ENCODE results near the gene ANKLE1. TPM values are rescaled to one million over a fixed set of nuclear protein-coding genes. Genes with fewer than 3 reads are reported as not detected.

The ANKLE1 gene
- total and polyA plus RNA-seq, 10 of the 15 experiments (the other 5 are each of a cell fraction or from before 2014, with no cell fraction given), result 2.2 to 17.9 (median 10.9) TPM

DNA sequence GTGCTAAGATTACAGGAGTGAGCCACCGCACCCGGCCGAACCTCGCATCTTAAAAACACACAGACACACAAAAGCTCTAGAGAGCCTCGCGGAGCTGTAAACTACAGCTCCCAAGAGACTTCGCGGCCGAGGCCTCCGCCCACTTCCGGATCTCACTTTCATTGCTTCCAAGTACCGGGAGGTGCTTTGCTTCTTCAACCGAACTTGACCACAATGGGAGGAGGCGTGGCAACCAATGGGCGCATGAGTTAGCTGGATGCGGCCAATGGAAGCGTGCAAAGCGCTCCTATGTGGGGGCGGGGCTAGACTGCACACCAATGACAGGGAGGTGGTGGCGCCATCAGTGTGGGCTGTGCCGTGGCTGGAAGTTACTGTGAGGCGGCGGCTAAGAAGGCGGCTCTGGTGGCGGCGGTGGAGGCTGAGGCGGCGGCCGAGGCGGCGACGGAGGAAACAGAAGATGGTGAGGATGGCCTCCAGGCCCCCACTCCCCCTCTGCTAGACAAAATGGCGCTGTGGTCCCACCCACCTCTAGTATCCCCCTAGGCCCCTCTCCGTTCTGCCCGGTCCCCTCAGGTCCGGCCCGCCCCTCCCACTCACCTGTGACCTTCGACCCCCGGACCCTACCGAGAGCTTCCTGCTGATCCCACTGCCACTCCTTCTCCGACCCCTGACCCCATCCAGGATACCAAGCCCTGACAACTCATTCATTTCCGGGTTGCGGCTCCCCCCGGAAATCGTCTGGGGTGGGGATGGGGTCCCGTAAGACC lies 27.7 kb downstream of the ANKLE1 start, which contains the start of gene DDA1 (continued):
- TF ChIP-seq GABPA (IDR thresholded peaks at IDR 0.05; ENCODE audit: low read depth) (peak; percentile 91), RAD21 (IDR thresholded peaks at IDR 0.05; ENCODE audit: insufficient read depth, low read depth, low read length) (no peak), CEBPB (IDR thresholded peaks at IDR 0.05; ENCODE audit: borderline replicate concordance in 1 of 2, low read depth in 2 of 2, low read length in 2 of 2) (no peak), HCFC1 (IDR thresholded peaks at IDR 0.05; ENCODE audit: low read length) (peak; percentile 91), EZH2 (IDR thresholded peaks at IDR 0.05; ENCODE audit: borderline replicate concordance, control insufficient read depth, low read depth, low read length) (no peak), PAX8 (IDR thresholded peaks at IDR 0.05) (no peak), CHD2 (IDR thresholded peaks at IDR 0.05; ENCODE audit: borderline replicate concordance, low read depth, low read length) (peak; percentile 97), GATAD2B (conservative IDR thresholded peaks at IDR 0.05; ENCODE audit: low read depth) (0 out of 2 replicates have a peak, but pooled peaks have one; percentile 60), YY1 (IDR thresholded peaks at IDR 0.05; ENCODE audit: low read depth, low read length) (peak; percentile 89), FOXK2 (IDR thresholded peaks at IDR 0.05) (no peak), CHD4 (IDR thresholded peaks at IDR 0.05) (no peak), TARDBP (IDR thresholded peaks at IDR 0.05; ENCODE audit: borderline replicate concordance) (peak; percentile 55; the same call in 1 of the 2 replicates), RUNX3 (IDR thresholded peaks at IDR 0.05; ENCODE audit: low read length) (peak; percentile 86), ZZZ3 (IDR thresholded peaks at IDR 0.05; ENCODE audit: control insufficient read depth, insufficient read length, low read depth) (no peak), JUND (IDR thresholded peaks at IDR 0.05; ENCODE audit: low read depth, low read length) (no peak), BMI1 (IDR thresholded peaks at IDR 0.05; ENCODE audit: borderline replicate concordance) (no peak), TBL1XR1 (IDR thresholded peaks at IDR 0.05; ENCODE audit: low read depth, low read length) (no peak), NR2C2 (IDR thresholded peaks at IDR 0.05; ENCODE audit: borderline replicate concordance, control insufficient read depth, insufficient read length, low read depth) (peak; percentile 69), MYB (IDR thresholded peaks at IDR 0.05; ENCODE audit: borderline replicate concordance, low read depth, low read length) (no peak), SMARCA5 (IDR thresholded peaks at IDR 0.05) (peak; percentile 30; the same call in 1 of the 2 replicates), POU2F2 (IDR thresholded peaks at IDR 0.05; ENCODE audit: borderline replicate concordance, low read depth, low read length) (peak; percentile 50; the same call in 1 of the 3 replicates), TCF3 (IDR thresholded peaks at IDR 0.05; ENCODE audit: borderline replicate concordance, insufficient read depth, low read depth, low read length) (no peak)
- TF ChIP-seq, protein P1, sequence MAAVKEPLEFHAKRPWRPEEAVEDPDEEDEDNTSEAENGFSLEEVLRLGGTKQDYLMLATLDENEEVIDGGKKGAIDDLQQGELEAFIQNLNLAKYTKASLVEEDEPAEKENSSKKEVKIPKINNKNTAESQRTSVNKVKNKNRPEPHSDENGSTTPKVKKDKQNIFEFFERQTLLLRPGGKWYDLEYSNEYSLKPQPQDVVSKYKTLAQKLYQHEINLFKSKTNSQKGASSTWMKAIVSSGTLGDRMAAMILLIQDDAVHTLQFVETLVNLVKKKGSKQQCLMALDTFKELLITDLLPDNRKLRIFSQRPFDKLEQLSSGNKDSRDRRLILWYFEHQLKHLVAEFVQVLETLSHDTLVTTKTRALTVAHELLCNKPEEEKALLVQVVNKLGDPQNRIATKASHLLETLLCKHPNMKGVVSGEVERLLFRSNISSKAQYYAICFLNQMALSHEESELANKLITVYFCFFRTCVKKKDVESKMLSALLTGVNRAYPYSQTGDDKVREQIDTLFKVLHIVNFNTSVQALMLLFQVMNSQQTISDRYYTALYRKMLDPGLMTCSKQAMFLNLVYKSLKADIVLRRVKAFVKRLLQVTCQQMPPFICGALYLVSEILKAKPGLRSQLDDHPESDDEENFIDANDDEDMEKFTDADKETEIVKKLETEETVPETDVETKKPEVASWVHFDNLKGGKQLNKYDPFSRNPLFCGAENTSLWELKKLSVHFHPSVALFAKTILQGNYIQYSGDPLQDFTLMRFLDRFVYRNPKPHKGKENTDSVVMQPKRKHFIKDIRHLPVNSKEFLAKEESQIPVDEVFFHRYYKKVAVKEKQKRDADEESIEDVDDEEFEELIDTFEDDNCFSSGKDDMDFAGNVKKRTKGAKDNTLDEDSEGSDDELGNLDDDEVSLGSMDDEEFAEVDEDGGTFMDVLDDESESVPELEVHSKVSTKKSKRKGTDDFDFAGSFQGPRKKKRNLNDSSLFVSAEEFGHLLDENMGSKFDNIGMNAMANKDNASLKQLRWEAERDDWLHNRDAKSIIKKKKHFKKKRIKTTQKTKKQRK (IDR thresholded peaks at IDR 0.05; ENCODE audit: low read depth, low read length), result no peak; the same call in 1 of the 2 replicates
- TF ChIP-seq, protein P2, sequence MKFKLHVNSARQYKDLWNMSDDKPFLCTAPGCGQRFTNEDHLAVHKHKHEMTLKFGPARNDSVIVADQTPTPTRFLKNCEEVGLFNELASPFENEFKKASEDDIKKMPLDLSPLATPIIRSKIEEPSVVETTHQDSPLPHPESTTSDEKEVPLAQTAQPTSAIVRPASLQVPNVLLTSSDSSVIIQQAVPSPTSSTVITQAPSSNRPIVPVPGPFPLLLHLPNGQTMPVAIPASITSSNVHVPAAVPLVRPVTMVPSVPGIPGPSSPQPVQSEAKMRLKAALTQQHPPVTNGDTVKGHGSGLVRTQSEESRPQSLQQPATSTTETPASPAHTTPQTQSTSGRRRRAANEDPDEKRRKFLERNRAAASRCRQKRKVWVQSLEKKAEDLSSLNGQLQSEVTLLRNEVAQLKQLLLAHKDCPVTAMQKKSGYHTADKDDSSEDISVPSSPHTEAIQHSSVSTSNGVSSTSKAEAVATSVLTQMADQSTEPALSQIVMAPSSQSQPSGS (IDR thresholded peaks at IDR 0.05; ENCODE audit: low read length), result no peak
- TF ChIP-seq, protein P3, sequence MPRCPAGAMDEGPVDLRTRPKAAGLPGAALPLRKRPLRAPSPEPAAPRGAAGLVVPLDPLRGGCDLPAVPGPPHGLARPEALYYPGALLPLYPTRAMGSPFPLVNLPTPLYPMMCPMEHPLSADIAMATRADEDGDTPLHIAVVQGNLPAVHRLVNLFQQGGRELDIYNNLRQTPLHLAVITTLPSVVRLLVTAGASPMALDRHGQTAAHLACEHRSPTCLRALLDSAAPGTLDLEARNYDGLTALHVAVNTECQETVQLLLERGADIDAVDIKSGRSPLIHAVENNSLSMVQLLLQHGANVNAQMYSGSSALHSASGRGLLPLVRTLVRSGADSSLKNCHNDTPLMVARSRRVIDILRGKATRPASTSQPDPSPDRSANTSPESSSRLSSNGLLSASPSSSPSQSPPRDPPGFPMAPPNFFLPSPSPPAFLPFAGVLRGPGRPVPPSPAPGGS (IDR thresholded peaks at IDR 0.05; ENCODE audit: borderline replicate concordance, insufficient read depth, low read depth, low read length, poor library complexity, severe bottlenecking), result no peak

Data from GM12878 (cell line).